Peyer's patch (tissue), 4 donors: ENCODE results near the gene COBL. TPM values are rescaled to one million over a fixed set of nuclear protein-coding genes. Genes with fewer than 3 reads are reported as not detected.
A peak's percentile ranks its signal among the peaks of the same experiment; 100 is the strongest.

Experiments
- DNase-seq, 3 donors: peaks; one replicate each; pipeline ENCODE4 v3.0.0-alpha.2; 2017 to 2019
- H3K27ac ChIP-seq, 4 donors: fragments of 200-600 bp; sonication (generic); one replicate each; pipeline ENCODE4 v1.5.1; 2016 to 2019
- H3K27me3 ChIP-seq, 2 donors: fragments of 200-600 bp; sonication (generic); one replicate each; pipeline ENCODE4 v1.5.1; 2019
- H3K36me3 ChIP-seq, 3 donors: fragments of 200-600 bp; sonication (generic); one replicate each; pipeline ENCODE4 v1.5.1; 2016 to 2019
- H3K4me1 ChIP-seq, 4 donors: fragments of 200-600 bp; sonication (generic); one replicate each; pipeline ENCODE4 v1.5.1; 2016 to 2019
- H3K4me3 ChIP-seq, 4 donors: fragments of 200-600 bp; sonication (generic); 1 replicate in 3 of 4; 2 replicates in 1 of 4; pipeline ENCODE4 v1.5.1; 2016 to 2019; ENCODE audit warnings: mild to moderate bottlenecking in 1 of 4
- H3K9me3 ChIP-seq, 4 donors: fragments of 200-600 bp; sonication (generic); one replicate each; pipeline ENCODE4 v1.5.1; 2016 to 2019; ENCODE audit warnings: mild to moderate bottlenecking in 1 of 4
- CTCF ChIP-seq, 6 experiments: fragments of 450-650 bp in 4 of 6; fragments of 200-600 bp in 2 of 6; sonication (generic) in 1 of 6; IDR thresholded peaks; one replicate each; pipeline ENCODE4 v1.5.1; 2017 to 2019; ENCODE audit warnings: antibody characterized with exemption in 6 of 6, mild to moderate bottlenecking in 3 of 6, moderate library complexity in 1 of 6
- POLR2A ChIP-seq, 2 donors: fragments of 450-650 bp; IDR thresholded peaks; one replicate each; pipeline ENCODE4 v1.5.1; 2017; ENCODE audit warnings: antibody characterized with exemption in 2 of 2, mild to moderate bottlenecking in 2 of 2, moderate library complexity in 2 of 2
- total RNA-seq, 4 donors: library from RNA; depleted of rRNA; stranded (reverse); fragments of >200 nt; gene quantifications; one replicate each; pipeline ENCODE4 v1.1.0, GENCODE V29; 2016

COBL gene
- total RNA-seq, 4 donors from 2014 or later = 25.6 to 129 (median 116) TPM

DNA sequence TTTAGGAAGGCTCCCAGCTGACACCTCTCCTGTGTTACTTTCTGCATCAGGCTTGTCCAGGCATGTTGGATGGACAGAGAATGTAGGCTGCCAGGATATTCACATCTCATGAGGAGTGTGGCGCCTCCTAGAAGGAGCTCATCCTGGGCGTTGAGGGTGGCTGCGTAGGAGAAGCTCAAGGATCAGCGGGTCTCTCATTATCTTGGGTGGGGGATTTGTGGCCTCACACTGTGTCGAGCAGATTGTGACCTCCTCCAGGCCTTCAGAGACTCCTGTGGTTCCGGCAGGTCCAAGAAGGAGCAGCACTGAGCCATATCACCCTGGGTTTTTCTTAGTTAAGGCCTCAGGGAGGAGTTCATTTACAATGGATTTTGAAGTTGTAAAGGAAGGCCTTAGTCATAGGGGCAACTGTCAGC, 8.7 kb upstream of the COBL start:
- Histone ChIP-seq H3K36me3 (no peaks in the 10 kb centered on the region), H3K27me3 (no peaks in the 10 kb centered on the region), H3K4me1 (no peaks in the 10 kb centered on the region), H3K9me3 (no peaks in the 10 kb centered on the region), H3K4me3 (no peak overlapping the region), H3K27ac (no peak overlapping the region)
- no peak for TF ChIP-seq POLR2A (IDR thresholded peaks at IDR 0.05)
- no peak for TF ChIP-seq CTCF (IDR thresholded peaks at IDR 0.05)
- DNase-seq = no peak

- H3K27ac ChIP-seq = no peak overlapping the region
- H3K4me1 ChIP-seq = no peaks in the 10 kb centered on the region
- no peaks in the 10 kb centered on the region for H3K36me3 ChIP-seq
- no peak for TF ChIP-seq POLR2A (IDR thresholded peaks at IDR 0.05)
- H3K27me3 ChIP-seq = no peaks in the 10 kb centered on the region
- H3K9me3 ChIP-seq = no peaks in the 10 kb centered on the region
- no peak overlapping the region for H3K4me3 ChIP-seq
- no peak for DNase-seq
Observed at GRCh38 chr7:51324206-51324898, 7.7 kb upstream of the COBL start.

- DNase-seq = no peak
- Histone ChIP-seq H3K27ac (no peak overlapping the region), H3K9me3 (no peaks in the 10 kb centered on the region), H3K4me1 (peaks cover 0 to 6% (median 0%) of the 10 kb centered on the region in 4 donors), H3K27me3 (no peaks in the 10 kb centered on the region), H3K4me3 (no peak overlapping the region), H3K36me3 (no peaks in the 10 kb centered on the region)
- TF ChIP-seq CTCF (IDR thresholded peaks at IDR 0.05) (no peak), POLR2A (IDR thresholded peaks at IDR 0.05) (no peak)
Observed at GRCh38 chr7:51321961-51322515, 5.4 kb upstream of the COBL start.

DNA sequence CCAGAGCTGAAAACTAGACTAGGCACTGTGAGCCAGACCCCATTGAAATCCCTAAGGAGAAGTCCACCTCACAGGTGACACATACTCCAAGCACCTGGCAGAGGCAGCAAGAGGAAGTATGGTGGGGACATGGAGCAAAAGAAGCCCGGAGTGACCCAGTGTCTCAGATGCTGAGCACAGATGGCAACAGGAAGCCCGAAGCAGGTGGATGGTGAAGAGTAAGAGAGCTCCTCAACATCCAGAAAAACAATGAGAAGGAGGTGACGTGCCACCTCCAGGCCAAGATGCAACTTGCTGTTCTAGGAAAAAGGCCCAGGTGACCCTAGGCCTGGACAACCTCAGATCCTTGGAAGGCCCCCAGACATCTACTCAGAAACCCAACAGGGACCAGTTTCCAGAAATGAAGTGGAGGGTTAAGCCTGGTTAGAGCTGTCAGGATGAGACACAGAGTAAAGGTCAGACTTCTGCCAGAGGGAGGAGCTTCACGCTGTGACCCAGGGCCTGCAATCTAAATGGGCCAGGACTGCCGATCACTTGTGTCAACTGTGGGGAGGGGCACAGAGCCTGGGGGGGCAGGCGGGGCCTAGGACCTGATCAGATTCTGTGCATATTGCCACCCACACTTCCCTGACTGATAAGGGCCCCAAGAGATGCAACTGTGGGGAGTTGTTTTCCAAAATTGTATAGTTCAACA, 2.4 kb upstream of the COBL start:
- Histone ChIP-seq H3K36me3 (no peaks in the 10 kb centered on the region), H3K4me1 (peaks cover 0 to 6% (median 0%) of the 10 kb centered on the region in 4 donors), H3K27ac (peak overlapping the region in 2 of 4 donors; percentile 69 to 78), H3K9me3 (no peaks in the 10 kb centered on the region), H3K4me3 (no peak overlapping the region), H3K27me3 (no peaks in the 10 kb centered on the region)
- TF ChIP-seq POLR2A (IDR thresholded peaks at IDR 0.05) = no peak
- TF ChIP-seq CTCF (IDR thresholded peaks at IDR 0.05) = no peak
- peak in 2 of 3 donors; percentile 74 to 76 for DNase-seq

DNA sequence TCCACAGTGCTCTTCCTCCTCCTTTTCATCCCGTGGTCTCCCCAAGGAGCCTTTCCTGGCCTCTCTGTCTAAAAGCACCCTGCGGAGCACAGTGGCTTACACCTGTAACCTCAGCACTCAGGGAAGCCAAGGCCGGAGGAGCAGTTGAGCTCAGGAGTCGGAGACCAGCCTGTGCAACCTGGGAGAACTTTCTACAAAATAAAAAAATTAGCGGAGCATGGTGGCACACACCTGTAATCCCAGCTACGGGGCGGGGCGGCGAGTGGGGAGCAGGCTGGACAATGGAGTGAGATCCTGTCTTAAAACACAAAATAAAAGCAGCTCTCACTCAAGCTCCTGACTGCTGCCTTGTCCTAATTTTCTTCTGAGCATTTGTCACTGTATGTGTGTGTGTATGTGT, 1.4 kb upstream of the COBL start:
- H3K4me1 ChIP-seq = peaks cover 0 to 6% (median 0%) of the 10 kb centered on the region in 4 donors
- H3K27me3 ChIP-seq = no peaks in the 10 kb centered on the region
- no peak for TF ChIP-seq CTCF (IDR thresholded peaks at IDR 0.05)
- no peak for TF ChIP-seq POLR2A (IDR thresholded peaks at IDR 0.05)
- DNase-seq = no peak
- no peaks in the 10 kb centered on the region for H3K9me3 ChIP-seq
- peak overlapping the region in 1 of 4 donors; percentile 68 for H3K4me3 ChIP-seq
- H3K27ac ChIP-seq = peak overlapping the region in 2 of 4 donors; percentile 17 to 89
- no peaks in the 10 kb centered on the region for H3K36me3 ChIP-seq

- peaks cover 0 to 6% (median 0%) of the 10 kb centered on the region in 4 donors for H3K4me1 ChIP-seq
- H3K27ac ChIP-seq = peak overlapping the region in 3 of 4 donors; percentile 85 to 98 (median 89)
- H3K4me3 ChIP-seq = peak overlapping the region in 2 of 4 donors; percentile 68 to 85
- no peaks in the 10 kb centered on the region for H3K36me3 ChIP-seq
- H3K27me3 ChIP-seq = no peaks in the 10 kb centered on the region
- no peak for TF ChIP-seq CTCF (IDR thresholded peaks at IDR 0.05)
- no peak for TF ChIP-seq POLR2A (IDR thresholded peaks at IDR 0.05)
- no peak for DNase-seq
- no peaks in the 10 kb centered on the region for H3K9me3 ChIP-seq
Observed at GRCh38 chr7:51317582-51317910, 937 bp upstream of the COBL start.
